ENCODE data around the gene TNS3.

TNS3 gene

DNA sequence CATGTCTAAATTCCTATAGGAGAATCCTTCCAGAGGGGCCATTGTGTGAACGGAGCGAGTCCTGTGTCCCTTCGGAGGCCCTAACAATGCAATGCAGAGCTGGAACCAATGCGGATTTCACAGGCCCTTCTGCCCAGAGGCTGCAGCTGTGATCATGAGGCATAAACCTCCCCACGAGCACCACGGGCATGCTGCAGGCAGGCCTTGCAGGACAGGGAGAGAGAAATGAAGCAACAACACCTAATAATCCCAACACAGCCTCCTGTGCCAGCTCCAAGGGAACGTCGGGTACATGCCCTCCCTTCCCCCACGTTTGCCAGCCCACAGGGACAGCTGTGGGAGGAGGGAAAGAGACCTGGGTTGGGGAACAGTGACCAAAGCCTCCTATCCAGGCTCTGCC is 74.4 kb downstream of the TNS3 start:
- FAIRE-seq = no peak
- TF ChIP-seq, protein P1, sequence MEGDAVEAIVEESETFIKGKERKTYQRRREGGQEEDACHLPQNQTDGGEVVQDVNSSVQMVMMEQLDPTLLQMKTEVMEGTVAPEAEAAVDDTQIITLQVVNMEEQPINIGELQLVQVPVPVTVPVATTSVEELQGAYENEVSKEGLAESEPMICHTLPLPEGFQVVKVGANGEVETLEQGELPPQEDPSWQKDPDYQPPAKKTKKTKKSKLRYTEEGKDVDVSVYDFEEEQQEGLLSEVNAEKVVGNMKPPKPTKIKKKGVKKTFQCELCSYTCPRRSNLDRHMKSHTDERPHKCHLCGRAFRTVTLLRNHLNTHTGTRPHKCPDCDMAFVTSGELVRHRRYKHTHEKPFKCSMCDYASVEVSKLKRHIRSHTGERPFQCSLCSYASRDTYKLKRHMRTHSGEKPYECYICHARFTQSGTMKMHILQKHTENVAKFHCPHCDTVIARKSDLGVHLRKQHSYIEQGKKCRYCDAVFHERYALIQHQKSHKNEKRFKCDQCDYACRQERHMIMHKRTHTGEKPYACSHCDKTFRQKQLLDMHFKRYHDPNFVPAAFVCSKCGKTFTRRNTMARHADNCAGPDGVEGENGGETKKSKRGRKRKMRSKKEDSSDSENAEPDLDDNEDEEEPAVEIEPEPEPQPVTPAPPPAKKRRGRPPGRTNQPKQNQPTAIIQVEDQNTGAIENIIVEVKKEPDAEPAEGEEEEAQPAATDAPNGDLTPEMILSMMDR (IDR thresholded peaks at IDR 0.05; ENCODE audit: insufficient read depth, missing control alignments) = no peak
- DNase-seq (ENCODE audit: insufficient read length, low spot score) = no peak

DNA sequence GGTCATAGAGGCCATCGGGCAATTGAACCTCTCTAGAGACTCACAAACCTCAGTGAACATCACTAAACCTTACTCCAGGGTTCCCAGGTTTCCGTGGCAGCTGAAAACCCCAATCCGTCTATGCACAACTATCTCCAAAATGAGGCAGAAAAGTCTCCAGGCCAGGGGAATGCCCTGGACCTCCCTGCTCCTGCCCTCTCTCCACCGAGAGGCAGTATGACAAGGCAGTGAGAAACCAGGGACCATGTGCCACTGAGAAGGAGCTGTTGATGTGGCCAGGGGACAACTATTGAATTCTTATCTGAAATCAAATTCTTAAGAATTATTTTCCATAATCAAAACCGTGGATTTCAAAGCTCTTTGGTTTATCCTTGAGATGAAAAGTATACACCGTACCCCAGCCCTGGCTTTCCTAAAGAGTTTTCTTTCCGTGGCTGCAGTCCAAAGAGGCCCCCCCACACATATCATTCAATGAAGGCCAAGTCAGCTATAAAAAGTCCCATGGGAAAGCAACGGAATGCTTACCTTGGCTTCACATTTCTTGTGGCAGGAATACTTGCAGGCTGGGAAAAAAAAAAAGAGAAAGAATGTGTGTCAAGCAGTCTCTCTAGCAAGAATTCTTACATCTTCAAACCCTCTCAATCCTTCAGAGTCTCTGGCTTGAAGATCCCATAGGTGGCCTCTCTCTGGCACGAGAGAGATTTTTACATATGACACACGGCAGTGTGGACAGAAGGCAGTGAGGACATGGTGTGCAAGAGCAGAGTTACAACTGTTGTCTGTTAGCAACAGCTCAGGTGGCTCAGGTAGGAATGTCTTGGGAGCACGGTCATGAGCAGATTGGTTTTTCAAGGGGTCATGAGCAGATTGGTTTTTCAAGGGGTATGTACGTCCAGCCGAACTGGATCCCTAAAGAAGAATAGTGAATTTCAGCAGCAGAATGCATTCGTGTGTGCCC is 75.2 kb downstream of the TNS3 start:
- TF ChIP-seq, protein P1 (IDR thresholded peaks at IDR 0.05; ENCODE audit: insufficient read depth, missing control alignments) = no peak
- DNase-seq (ENCODE audit: insufficient read length, low spot score) = no peak
- no peak for FAIRE-seq

DNA sequence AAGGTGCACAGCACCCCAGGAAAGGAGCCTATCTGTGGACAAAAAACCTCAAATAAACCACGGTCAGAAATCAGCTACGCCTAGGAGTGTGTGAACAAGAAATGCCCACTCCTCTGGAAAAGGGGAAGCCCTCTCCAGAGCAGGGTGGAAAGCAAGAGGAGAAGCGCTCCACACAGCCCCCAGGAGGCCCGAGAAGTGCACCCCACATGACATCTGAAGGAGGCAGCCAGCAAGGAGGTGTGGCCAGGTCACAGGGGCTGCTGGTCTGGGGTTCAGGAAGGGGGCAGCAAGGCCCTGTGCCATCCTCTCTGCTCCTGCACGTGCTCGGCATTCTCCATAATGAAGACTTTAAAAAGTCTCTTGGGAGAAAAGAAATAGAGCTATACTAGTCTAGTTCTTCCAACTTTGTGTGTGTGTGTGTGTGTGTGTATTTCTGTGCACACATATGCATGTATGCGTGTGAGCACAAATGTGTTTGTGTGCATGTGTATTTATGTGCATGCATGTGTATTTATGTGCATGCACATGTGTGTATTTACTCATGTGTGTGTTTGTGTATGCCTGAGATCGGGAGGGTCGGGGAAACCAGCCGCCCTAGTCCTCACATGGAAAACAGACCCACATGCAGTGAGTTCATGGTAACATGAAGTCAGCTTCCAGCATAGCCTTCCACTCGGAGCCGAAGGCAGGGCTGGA is 76.5 kb downstream of the TNS3 start:
- no peak for FAIRE-seq

DNA sequence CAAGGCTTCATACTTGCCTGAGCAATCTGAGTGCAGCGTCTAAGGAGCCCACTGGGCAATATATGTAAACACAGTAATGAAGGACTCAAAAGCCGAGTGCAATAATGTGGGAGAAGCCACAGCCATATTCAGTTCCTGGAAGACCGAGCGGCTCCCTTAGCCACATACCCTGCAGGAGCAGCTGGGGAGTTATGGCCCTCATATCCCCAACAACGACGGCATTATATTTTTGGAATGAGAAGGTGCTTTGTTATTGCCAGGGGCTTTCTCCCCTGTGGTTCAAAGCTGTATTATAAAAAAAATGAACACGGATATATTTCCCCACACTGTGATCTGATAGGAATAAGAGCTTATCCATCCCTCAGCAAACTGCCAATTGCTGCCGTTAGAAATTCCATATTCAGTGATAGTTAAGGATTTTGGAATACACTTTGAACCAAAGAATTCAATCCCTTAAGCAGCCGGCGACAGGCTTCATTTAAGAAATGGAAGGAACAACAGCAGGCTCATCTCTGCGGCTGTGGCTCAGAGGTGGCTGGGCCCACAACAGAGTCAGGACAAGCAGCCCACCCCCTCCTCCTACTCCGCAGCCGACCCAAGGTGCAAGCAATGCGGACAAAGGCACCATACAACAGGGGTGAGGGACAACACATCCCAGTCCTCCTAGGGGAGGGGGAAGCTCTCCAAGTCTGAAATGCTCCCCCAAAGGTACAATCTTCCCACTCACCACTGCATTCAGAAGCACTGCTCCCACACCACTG is 77.2 kb downstream of the TNS3 start:
- no peak for FAIRE-seq
- TF ChIP-seq, protein P1 (IDR thresholded peaks at IDR 0.05; ENCODE audit: insufficient read depth, missing control alignments) = no peak
- DNase-seq (ENCODE audit: insufficient read length, low spot score) = no peak

More for the DNA sequence above, 76.5 kb downstream of the TNS3 start:
- no peak for DNase-seq (ENCODE audit: insufficient read length, low spot score)
- TF ChIP-seq, protein P1 (IDR thresholded peaks at IDR 0.05; ENCODE audit: insufficient read depth, missing control alignments) = no peak

DNA sequence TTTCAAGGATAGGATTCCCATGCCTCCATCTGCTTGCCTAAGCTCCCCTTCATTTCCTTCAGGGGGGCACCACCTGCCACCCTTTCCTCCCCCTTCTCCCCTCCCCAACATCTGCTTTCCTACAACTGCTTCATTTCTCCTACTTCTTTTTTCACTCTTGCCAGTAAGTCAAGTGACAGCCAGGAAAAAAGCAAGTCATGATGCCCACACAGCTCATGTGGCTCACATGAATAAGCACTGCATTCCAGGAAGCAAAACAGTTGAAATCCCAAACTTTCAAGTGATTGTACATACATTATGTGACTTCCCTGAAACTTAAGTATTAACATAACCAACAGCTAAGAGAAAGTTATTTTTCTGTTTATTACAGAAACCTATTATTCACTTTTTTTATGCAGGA is 78.6 kb downstream of the TNS3 start:
- TF ChIP-seq, protein P1 (IDR thresholded peaks at IDR 0.05; ENCODE audit: insufficient read depth, missing control alignments) = no peak
- no peak for DNase-seq (ENCODE audit: insufficient read length, low spot score)
- FAIRE-seq = no peak

DNA sequence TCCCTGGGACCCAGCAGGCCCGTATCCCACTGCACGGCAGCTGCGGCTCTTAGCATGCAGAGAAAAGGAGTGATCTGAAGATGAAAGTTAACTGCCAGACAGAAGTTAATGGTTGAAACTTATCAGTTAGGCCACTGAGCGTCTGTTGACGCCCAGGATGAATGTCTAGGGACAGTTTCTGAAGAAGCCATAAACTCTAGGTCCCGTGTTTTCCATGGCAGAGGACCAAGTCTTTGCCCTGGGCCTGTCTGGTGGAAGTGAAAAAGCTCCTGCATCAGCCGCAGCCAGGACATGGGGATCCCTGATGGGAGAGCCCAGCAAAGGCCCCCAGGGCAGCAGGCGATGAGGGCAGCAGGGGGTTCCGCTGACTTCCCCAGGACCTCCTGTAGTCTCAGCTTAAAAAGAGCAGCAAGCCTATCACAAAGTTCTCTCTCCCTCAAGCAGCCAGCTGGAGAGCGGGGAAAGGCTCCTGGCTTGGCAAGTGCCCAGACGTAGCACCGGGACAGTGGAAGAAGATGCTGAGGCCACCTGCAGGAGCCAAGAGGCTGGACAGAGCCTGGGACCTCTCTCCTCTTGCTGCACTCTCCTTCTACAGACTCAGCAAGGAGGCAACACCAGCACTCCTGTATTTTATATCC is 79.6 kb downstream of the TNS3 start:
- DNase-seq (ENCODE audit: insufficient read length, low spot score) = no peak
- FAIRE-seq = no peak
- TF ChIP-seq, protein P1 (IDR thresholded peaks at IDR 0.05; ENCODE audit: insufficient read depth, missing control alignments) = no peak

Measured in D721Med (cell line).